RWPE2 (cell line): Measurements from ENCODE around the gene AEBP1.

Experiments used
- ATAC-seq: fragments of 200-7000 bp; cut with Tn5 transposase; 3 replicates; pipeline ENCODE4 v1.9.1; 2021; ENCODE audit warnings: low read depth
- DNase-seq: peaks from one replicate; pipeline ENCODE4 v3.0.0-alpha.2; 2020; ENCODE audit warnings: low spot score
- H3K27ac ChIP-seq: fragments of 450-650 bp; 2 replicates; pipeline ENCODE4 v1.5.1; 2017; ENCODE audit warnings: mild to moderate bottlenecking; ENCODE audit not compliant: poor library complexity, severe bottlenecking
- H3K27me3 ChIP-seq: fragments of 250-450 bp; sonication (Bioruptor Pico); 2 replicates; pipeline ENCODE4 v1.5.1; 2021; ENCODE audit warnings: mild to moderate bottlenecking, moderate library complexity; ENCODE audit not compliant: insufficient read depth, poor library complexity, severe bottlenecking
- H3K36me3 ChIP-seq: fragments of 250-450 bp; sonication (Bioruptor Pico); 2 replicates; pipeline ENCODE4 v1.5.1; 2020; ENCODE audit warnings: low read depth, mild to moderate bottlenecking, moderate library complexity
- H3K4me1 ChIP-seq: fragments of 250-450 bp; sonication (Bioruptor Pico); 2 replicates; pipeline ENCODE4 v1.5.1; 2021; ENCODE audit warnings: mild to moderate bottlenecking, moderate library complexity; ENCODE audit not compliant: insufficient read depth, poor library complexity, severe bottlenecking
- H3K4me3 ChIP-seq: fragments of 250-450 bp; sonication (Bioruptor Pico); 2 replicates; pipeline ENCODE4 v1.5.1; 2021; ENCODE audit warnings: mild to moderate bottlenecking, moderate library complexity; ENCODE audit not compliant: severe bottlenecking
- H3K9me3 ChIP-seq: fragments of 250-450 bp; sonication (Bioruptor Pico); 2 replicates; pipeline ENCODE4 v1.5.1; 2021; ENCODE audit warnings: mild to moderate bottlenecking, moderate library complexity; ENCODE audit not compliant: severe bottlenecking
- TF ChIP-seq, protein P1 (sequence below): fragments of 450-650 bp; IDR thresholded peaks from one replicate; pipeline ENCODE4 v1.5.1; 2017; ENCODE audit warnings: mild to moderate bottlenecking, moderate library complexity; ENCODE audit not compliant: poor library complexity, severe bottlenecking

The AEBP1 gene

DNA sequence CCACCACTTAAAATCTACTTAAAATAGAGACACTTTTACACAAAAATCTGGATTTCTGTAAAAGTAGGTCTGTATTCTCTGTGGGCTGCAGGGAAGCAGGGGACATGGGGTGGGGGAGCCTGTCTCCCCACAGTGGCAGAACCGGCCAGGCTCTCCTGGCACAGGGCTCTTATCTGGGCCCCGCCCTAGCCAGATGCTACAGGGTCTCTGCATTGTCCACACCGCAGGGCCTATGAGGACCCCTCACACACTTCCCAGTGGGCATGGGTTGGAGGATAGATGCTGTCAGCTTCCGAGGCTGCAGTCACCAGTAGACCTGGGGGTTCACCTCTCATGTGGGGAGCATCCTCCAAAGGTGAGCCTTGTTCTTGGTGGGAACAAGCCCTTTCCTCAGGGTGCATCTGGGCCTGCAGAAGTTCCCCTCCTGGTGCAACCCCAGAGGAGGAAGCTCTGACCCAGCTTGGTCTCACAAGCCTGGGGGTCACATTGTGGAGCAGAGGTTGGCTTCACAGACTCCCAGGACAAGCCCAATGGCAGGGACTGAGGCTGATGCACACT is 52.4 kb downstream of the AEBP1 start:
- Histone ChIP-seq H3K4me1 (no peaks in the 10 kb centered on the region), H3K36me3 (no peaks in the 10 kb centered on the region), H3K27me3 (no peaks in the 10 kb centered on the region), H3K4me3 (no peak overlapping the region), H3K9me3 (no peaks in the 10 kb centered on the region), H3K27ac (no peak overlapping the region)
- ATAC-seq = no peak
- TF ChIP-seq, protein P1, sequence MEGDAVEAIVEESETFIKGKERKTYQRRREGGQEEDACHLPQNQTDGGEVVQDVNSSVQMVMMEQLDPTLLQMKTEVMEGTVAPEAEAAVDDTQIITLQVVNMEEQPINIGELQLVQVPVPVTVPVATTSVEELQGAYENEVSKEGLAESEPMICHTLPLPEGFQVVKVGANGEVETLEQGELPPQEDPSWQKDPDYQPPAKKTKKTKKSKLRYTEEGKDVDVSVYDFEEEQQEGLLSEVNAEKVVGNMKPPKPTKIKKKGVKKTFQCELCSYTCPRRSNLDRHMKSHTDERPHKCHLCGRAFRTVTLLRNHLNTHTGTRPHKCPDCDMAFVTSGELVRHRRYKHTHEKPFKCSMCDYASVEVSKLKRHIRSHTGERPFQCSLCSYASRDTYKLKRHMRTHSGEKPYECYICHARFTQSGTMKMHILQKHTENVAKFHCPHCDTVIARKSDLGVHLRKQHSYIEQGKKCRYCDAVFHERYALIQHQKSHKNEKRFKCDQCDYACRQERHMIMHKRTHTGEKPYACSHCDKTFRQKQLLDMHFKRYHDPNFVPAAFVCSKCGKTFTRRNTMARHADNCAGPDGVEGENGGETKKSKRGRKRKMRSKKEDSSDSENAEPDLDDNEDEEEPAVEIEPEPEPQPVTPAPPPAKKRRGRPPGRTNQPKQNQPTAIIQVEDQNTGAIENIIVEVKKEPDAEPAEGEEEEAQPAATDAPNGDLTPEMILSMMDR = no peak
- no peak for DNase-seq

GRCh38 chr7:44157116-44158080 is 53.3 kb downstream of the AEBP1 start:
- H3K4me1 ChIP-seq = no peaks in the 10 kb centered on the region
- no peak overlapping the region for H3K27ac ChIP-seq
- no peaks in the 10 kb centered on the region for H3K9me3 ChIP-seq
- ATAC-seq (no peak; the same call in 2 of the 3 replicates), DNase-seq (no peak)
- no peaks in the 10 kb centered on the region for H3K36me3 ChIP-seq
- H3K4me3 ChIP-seq = no peak overlapping the region
- no peaks in the 10 kb centered on the region for H3K27me3 ChIP-seq
- TF ChIP-seq, protein P1 = no peak

DNA sequence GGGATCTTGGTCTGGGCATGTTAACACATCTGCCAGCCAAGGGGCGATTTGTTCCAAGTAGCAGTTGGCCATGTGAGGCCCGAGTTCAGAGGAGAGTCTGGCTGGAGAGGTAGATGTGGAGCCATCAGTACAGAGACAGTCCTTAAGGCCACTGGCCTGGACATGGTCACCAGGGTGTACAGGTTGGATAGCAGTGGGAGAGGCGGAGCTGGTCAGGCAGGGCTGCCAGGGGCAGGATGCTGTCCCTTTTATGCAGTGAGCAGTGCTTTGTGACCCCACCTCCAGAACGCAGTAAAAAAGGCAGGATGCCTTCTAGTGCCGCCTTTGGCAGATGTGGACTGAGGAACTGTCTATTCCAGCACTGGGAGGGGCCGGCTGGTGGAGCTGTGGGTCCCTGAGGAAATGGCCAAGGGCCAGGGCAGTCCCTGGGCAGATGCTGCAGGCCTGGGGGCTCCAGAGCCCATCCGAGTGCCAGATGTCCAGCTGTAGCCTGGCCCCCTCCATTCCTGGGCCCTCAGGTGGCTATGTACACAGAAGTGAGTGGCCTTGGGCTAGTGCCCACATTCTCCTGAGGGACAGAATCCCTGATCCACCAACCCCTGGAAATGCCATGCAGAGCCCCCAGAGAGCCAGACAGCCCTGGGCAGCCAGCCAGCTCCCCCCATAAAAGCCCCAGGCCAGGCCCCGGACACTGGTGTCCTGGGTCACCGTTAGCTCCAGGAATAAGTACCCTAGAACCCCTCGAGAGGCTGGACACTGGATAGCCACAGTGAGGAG is 54.1 kb downstream of the AEBP1 start:
- ATAC-seq = no peak
- DNase-seq = no peak
- Histone ChIP-seq H3K4me3 (no peak overlapping the region), H3K27me3 (no peaks in the 10 kb centered on the region), H3K36me3 (no peaks in the 10 kb centered on the region), H3K27ac (no peak overlapping the region), H3K9me3 (no peaks in the 10 kb centered on the region), H3K4me1 (peaks cover 1% of the 10 kb centered on the region)
- TF ChIP-seq, protein P1 = no peak

DNA sequence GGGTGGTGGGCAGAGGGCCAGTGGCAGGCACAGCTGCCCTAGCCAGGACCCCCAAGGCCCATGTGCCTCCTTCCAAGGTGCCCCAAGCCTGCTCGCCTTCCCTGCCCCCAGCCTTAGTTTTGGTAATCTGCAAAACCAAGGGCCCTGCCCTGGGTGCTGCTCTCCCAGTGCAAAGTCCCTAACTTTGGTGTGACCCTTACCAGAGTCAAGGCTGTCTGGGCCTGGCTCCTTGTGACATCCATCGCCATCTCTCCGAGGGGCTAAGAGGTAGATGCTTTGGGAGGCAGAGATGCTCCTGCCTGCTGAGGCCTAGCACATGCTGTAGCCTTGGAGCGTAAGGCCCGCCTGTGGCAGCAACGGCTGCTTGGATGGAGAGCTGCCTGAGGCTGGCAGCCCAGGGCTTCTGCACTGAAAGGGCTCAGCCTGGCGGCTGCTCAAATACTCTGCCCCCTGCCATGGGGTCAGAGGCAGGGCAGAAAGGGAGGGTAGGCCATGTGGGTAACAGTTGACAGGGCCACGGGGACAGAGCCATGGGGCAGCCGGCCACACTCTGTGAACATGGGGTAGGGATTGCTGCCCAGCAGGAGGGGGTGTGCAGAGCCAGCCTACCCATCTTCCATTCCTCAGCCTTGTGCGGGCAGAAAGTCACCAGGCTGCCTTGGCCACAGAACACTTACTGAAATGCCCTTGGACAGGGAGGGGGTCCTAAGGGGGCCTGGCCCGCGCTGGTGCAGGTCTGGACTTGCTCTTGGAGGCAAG is 54.9 kb downstream of the AEBP1 start:
- H3K4me1 ChIP-seq = peaks cover 2% of the 10 kb centered on the region
- no peak overlapping the region for H3K27ac ChIP-seq
- DNase-seq (no peak), ATAC-seq (no peak)
- H3K27me3 ChIP-seq = no peaks in the 10 kb centered on the region
- H3K36me3 ChIP-seq = no peaks in the 10 kb centered on the region
- no peak overlapping the region for H3K4me3 ChIP-seq
- H3K9me3 ChIP-seq = no peaks in the 10 kb centered on the region
- TF ChIP-seq, protein P1 = no peak
